ENCODE results near the gene HOXA10.

GRCh38 chr7:27168265-27168947 lies 5.7 kb downstream of the HOXA10 start:
- TF ChIP-seq CTCF (conservative IDR thresholded peaks at IDR 0.05) (no peak), EZH2 (IDR thresholded peaks at IDR 0.05; ENCODE audit: low read depth) (no peak)
